ENCODE data around the gene IRF2.

Gene IRF2

DNA sequence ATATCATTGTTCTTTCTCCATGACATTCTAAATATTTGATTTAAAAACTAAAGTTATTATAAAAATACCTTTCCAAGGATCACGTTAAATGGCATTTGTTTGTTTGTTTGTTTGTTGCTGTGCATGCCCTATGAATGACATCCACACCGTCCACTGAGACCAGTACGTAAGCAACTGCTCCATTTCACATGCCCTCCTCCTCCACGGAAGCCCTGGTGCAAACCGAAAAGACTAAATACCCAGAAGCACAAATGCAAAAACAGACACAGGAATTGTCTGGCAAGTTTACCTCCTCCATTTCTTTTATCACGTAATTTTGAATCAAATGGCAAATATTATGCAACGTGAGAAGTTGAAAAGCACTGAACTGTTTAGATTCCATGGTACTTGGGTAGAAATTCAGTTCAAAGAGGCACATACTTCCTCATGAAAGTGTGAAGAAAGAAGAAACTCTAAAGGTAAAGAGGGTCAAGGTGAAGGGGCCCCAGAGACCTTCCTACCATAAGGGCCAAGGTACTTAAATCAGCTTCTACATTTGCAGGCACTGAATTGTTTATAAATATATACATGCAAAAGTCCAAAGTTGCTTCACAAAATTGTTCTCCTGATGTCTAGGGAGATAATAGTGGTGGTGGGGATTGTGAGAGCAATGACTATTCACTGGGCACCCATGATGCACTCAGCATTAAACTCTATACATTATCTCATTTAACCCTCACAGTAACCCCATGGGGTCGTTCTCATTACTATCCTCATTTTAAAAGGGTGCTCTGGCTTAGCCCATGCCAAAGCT, 23.4 kb downstream of the IRF2 start:
- no peak for DNase-seq (ENCODE audit: low read depth)

GRCh38 chr4:184450045-184450444, 24.3 kb downstream of the IRF2 start:
- peak; percentile 73 for DNase-seq (ENCODE audit: low read depth)

DNA sequence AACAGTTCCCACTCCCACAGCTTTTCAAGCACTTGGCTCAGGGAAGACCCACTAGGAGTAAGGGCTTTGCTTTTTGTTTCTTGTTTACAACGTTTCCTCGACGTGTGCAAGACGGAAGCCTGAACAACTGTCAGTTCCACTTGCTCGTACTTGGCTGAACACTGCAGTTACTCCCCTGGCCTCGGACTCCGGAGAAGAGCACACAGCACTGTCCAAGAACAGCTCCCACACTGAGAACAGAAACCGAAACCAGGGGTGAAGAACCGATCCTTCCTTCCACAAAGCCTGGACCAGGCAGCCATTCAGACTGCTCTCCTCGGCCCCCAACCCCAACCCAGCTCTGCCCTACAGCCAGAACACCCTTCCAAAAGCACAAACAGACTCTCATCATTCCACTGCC, 25.5 kb downstream of the IRF2 start:
- peak; percentile 51 for DNase-seq (ENCODE audit: low read depth)

DNA sequence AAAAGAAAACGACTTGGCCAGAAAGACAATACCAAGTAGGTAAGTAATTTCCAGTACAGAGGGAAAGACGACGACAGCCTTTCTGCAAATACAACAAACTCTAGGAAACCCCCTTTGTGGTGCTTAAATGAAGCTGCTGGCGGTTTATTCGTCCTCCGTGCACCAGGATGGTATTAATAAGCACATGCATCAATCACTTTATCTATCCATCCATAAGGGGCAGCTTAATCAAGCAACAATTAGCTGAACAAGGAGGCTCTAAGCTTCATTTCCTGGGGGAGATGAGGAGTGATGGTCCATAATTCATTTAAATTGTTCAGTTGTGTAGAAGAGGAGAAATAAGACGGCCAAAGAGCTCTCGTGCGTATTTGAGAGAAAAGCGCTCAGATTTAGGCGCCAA, 26.2 kb downstream of the IRF2 start:
- no peak for DNase-seq (ENCODE audit: low read depth)

DNA sequence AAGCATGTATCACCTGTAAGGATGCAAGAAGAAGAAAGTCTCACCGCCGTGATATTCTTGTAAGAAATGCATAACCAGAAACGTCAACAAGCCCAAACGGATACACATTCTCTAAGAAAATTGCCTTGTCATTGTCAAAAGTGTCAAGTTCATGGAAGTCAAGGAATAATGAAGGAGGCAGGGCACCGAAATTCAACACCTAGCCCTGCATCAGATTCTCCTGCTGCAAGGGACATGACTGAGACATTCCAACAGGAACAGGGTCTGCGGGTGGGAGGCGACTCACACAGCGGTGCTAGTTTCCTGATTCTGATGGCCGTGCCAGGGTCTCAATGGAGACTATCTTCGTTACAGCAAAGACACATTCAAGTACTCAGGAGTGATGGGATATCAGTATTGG, 26.7 kb downstream of the IRF2 start:
- DNase-seq (ENCODE audit: low read depth), result no peak

DNA sequence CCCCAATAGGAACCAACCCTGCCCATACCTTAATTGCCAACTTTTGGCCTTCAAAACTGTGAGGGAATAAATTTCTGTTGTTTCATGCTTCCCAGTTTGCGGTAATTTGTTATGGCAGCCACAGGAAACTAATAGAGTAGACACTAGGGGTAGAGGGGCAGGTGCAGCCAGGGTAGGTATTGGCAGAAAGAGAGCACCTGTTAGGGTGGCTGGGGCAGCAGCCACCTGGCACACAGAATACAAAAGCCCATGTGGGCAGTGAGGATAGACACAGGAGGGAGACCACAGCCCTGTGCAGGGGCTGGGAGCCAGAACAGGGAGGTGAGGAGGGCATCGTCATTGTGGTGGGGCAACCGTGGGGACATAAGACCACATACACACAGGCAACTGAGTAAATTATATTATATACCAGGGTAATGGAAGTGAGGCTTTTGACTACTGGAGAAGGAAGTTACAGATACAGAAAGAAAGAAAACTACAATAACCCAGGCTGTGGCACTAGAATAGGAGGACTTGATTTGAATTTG, 28.2 kb downstream of the IRF2 start:
- DNase-seq (ENCODE audit: low read depth), result no peak

DNA sequence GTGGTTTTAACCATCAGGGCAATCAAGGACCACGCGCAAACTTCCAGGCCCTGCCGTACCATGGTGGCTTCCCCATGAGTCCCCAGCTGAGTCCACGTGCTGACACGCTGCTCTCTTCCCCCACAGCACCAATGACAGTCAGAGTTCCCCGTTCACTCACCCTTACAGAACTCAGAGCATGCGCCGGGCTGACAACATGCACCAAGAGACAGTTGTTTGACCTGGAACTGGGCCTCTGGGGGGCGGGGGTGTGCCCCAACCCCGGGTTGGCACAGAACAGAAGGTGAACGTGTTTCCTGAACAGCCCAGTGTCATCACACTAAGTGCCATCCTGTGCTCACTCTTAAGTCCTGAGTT, 29.4 kb downstream of the IRF2 start:
- DNase-seq (ENCODE audit: low read depth), result no peak

- DNase-seq (ENCODE audit: low read depth), result no peak
Observed at GRCh38 chr4:184444215-184444952, 30.0 kb downstream of the IRF2 start.

DNA sequence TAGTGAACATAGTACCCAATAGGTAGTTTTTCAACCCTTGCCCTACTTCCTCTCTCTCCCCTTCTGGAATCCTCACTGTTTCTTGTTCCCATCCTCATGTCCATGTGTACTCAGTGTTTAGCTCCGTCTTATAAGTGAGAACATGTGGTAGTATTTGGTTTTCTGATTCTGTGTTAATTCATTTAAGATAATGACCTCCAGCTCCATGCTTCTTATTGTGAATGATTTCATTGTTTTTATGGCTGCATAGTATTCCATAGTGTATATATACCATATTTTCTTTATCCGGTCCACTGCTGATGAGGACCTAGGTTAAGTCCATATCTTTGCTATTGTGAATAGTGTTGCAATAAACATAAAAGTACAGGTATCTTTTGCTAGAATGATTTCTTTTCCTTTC, 31.0 kb downstream of the IRF2 start:
- DNase-seq (ENCODE audit: low read depth), result no peak

GRCh38 chr4:184442314-184442635, 32.1 kb downstream of the IRF2 start:
- DNase-seq (ENCODE audit: low read depth), result no peak

DNA sequence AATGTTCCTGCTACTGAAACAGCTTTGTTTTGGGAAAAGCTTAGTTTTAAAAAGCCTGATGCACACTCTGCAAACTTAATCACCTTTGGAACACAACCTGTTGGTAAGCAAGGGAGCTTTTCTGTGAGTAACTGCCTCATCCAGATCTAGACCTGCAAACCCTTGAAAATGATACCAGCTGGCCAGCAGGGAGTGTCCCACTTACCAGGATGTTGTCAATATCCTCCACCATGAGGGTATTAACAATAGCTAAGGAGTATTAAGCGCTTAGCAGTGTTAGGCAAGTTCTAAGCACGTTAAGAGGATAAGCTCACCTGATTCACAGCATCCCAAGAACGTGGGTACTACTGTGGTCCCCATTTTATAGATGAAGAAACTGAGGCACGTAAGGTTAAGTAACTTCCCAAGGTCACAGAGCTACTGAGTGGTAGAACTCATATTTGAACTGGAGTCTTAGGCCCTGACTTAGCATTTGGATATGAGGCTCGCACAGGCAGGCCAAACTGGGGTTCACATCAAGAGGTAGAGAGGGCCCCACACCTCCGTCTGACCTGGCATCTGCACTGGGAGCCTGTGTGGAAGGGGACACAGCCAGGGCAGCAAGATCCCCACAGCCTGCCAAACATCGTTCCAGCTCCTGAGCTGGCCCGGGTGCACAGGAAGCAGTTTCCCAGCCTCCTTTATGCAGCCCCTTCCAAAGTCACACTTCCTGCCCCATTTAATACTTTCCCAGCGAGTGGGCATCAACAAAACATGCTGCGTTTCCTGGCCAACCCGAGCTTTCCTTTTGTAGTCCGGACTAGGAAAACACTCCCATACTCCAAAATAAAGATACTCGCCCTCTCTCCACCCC, 32.7 kb downstream of the IRF2 start:
- no peak for DNase-seq (ENCODE audit: low read depth)

DNA sequence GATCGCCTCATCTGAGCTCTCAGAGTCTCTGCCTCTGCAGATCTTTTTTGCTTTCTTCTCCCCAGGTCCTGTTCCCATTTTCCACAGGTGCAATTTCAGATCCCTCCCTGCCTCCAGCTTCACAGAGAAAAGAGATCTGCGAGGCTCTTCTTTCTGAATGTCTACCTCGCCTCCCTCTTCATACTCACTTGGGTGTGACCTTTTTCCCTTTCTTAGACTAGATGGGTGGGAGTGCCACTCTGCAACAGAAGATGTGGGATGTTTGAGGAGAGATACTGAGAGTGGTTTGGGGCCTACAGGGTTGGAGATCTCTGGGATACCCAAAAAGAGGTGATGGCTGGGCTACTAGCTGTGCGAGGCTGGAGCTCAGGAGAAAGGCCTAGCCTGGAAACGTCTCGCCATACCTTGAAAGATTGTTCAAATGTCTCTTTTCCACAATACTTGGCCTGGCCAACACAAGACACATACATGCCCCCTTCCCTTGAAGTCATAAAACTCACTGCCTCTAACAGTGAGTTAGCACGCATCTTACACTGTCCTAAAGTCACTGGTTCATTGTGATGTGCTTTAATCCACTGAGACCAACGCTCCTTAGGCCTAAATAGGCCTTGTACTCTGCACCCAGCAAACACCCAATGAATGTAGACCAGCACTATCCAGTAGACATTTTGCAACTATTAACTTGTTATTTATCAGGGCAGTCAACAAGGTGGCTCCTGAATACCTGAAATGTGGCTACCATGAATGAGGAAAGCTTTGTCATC, 33.6 kb downstream of the IRF2 start:
- DNase-seq (ENCODE audit: low read depth), result no peak

- DNase-seq (ENCODE audit: low read depth), result no peak
Observed at GRCh38 chr4:184439856-184440594, 34.3 kb downstream of the IRF2 start.

GRCh38 chr4:184439386-184439785, 35.0 kb downstream of the IRF2 start:
- no peak for DNase-seq (ENCODE audit: low read depth)

DNA sequence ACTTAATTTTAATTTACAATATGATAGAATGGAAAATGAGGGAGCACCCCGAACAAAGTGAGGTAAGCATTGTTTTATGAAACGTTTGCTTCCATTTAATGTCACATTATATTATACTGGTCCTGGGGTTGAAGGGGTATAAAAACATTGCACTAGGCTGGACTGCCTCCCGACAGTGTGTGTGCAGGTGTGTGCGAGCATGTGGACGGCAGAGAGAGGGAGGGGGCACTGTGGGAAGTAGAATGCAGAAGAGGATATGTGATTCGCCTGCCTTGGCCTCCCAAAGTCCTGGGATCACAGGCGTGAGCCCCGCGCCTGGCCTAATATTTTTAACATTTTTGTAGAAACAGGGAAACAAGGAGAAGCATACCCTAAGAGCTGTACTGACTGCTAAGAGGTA, 36.0 kb downstream of the IRF2 start:
- no peak for DNase-seq (ENCODE audit: low read depth)

DNA sequence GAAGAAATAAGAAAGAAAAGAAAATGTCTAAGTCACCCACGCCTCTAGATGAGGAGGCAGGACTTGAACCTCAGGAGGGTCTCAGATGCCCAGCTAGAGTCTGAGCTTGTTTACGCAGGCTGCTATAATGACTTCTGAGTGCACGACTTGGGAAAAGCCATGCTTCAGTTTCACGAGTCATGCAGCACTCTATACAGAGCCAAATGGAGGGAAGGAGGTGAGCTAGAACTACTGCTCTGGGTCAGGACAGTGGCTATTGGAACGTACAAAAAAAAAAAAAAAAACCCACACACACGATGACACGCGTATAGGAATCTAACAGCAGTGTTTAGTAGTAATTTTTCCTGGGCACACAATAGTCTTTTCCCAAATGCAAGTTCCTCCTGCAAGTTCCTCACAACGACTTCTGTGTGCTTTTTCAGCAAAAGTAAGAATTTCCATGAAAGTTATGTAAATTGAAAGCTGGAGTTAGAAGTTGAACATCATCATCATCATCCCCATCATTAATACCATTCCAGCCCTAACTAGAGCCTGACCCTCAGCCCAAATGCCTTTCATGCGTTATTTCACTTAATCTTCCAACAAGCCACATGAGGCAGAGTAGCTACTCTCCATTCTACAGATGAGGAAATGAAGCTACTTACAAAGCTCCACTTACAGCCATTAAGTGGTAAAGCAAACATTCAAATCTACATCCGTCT, 36.6 kb downstream of the IRF2 start:
- no peak for DNase-seq (ENCODE audit: low read depth)

GRCh38 chr4:184434501-184435066, 39.8 kb downstream of the IRF2 start:
- no peak for DNase-seq (ENCODE audit: low read depth)

GRCh38 chr4:184434021-184434420, 40.3 kb downstream of the IRF2 start:
- DNase-seq (ENCODE audit: low read depth), result no peak

DNA sequence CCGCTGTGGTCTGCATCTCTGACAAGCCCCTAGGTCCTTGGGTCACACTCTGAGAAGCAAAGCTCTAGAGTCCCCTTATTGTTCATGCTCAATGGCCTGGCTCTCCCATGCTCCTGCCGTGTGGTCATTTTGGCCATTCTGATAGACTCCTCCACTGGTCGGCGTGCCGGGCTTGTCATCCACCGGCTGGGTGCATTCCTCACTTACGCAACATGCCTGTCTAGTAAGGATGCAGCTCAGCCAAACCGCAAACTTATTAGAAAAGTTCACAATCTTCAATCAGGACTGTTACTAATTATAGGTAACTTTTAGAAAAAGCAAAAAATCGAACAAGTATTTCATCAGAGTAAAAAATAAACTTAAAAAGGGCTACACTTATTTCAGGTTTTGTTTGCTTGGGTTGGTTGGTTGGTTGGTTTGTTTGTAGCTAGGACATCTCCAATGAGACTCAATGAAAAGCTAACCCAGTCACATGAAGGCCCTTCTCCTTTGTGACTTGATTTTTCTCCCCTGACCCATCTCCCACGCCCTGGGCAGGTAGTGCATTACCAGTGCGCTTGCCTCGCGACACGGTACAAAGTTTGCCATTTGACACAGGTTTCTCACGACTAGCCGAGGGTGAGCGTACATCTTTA, 41.0 kb downstream of the IRF2 start:
- no peak for DNase-seq (ENCODE audit: low read depth)

Measured in fibroblast of the conjunctiva (primary cell).